ENCODE data around the gene TTR. TPM values are rescaled to one million over a fixed set of nuclear protein-coding genes. Genes with fewer than 3 reads are reported as not detected.

TTR gene
- total RNA-seq, 4 donors from 2014 or later, result not detected

DNA sequence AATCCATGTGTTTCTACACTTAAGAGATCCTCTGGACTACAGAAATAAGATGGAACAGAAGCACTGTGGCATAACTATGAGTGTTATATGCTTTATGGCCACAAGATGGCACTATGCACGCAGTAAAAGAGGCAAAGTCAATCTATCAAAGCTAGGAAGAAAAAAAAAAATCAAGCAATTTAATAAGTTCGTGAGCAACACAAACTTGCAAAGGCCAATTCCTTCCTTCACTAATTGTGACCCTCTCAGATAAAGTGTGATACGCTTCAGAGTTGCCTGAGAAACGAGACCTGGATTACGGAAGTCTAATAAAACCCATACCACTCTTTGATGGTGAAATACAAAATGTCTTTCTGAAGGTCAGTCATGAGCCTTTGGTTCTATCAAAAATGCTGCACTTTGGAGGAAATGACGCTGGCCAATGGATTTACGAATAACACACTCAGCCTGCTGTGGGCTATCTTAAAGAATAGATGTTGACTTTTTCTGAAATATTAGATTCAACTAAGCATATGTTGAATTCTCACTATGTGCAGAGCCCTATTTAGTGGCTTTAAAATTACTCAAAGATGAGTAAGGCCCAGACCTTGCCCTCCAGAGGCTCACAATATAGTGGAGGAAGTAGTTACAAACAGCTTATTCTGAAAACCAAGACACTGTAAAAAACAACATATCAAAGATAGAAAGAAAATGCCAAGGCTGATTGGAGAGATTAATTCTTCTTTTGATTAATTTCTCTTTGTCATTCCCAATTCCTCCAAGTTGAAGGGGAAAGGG, 35.5 kb upstream of the TTR start:
- no peak for TF ChIP-seq CTCF (IDR thresholded peaks at IDR 0.05; ENCODE audit: low read depth)

GRCh38 chr18:31557446-31557845, 34.2 kb upstream of the TTR start:
- TF ChIP-seq CTCF (IDR thresholded peaks at IDR 0.05; ENCODE audit: low read depth), result no peak

DNA sequence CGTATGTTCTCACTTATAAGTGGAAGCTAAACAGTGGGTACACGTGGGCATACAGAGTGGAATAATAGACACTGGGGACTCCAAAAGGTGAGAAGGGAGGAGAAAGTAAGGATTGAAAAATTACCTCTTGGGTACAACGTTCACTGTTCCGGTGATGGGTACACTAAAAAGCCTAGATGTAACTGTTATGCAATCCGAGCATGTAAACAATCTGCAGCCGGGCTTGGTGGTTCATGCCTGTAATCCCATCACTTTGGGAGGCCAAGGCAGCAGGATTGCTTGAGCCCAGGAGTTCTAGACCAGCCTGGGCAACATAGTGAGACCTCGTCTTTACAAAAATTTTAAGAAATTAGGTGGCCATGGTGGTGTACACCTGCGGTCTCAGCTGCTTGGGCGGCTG, 33.1 kb upstream of the TTR start:
- no peak for TF ChIP-seq CTCF (IDR thresholded peaks at IDR 0.05; ENCODE audit: low read depth)

- no peak for TF ChIP-seq CTCF (IDR thresholded peaks at IDR 0.05; ENCODE audit: low read depth)
Observed at GRCh38 chr18:31562726-31563125, 29.0 kb upstream of the TTR start.

GRCh38 chr18:31563778-31564177, 27.9 kb upstream of the TTR start:
- no peak for TF ChIP-seq CTCF (IDR thresholded peaks at IDR 0.05; ENCODE audit: low read depth)

DNA sequence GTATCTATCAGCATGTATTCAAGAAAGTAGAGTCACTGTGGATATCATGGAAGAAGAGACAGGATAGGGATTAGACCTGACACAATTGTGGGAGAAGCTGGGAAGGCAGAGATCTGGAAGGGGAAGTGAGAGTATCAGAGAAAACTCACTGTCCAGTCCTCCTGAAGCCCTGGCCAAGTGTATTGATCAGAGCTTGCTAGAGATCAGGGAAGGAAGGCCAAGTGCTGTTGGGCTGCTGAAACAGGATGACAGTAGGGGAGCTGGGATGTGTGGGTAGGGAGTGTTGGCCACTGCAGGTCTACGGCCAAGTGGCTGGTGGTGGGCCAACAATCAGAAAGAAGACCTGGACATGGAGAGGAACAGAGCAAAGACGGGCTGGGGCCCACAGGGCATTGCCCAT, 26.3 kb upstream of the TTR start:
- TF ChIP-seq CTCF (IDR thresholded peaks at IDR 0.05; ENCODE audit: low read depth), result no peak

DNA sequence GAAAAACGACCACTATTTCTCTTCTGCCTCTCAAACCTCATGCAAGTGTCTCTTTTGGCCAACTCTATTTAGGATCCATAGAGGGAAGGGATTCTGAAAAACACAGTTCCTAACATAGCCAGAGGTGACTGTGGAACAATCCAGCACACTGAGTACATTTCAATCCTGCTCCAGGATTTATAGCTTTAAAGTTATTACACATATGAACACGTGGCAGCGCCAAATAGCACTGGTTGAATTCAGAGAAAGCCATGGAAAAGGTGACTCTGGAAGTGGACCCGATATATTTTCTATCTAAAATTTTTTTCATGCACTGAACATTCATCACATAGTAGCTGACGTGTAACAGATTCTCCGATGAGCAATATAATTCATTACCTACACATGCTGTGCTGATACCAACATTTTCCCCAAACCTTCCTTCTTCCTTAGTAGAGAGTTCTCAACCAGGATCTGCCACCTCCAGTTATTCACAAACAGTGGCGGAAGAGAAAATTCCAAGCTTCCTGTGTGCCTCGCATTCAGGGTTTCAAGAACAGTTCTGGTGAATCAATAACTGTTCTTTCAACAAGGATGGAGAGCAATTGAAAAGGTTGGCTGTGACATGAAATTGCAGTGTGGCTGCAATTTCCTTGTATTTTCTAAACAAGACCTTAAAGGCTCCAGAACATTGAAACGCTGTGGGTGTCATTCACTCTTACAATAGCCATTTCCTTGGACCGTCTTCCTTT, 25.7 kb upstream of the TTR start:
- TF ChIP-seq CTCF (IDR thresholded peaks at IDR 0.05; ENCODE audit: low read depth), result no peak

All from subcutaneous adipose tissue (tissue), 4 donors.